GM19438 (cell line): ENCODE data around the gene SMIM38.
"Not testable (repeated sequence)": the region's sequence is repeated elsewhere in the genome, so short reads cannot be mapped to it uniquely, and the experiment has no call there.

Experiments
- ATAC-seq: cut with Tn5 transposase; IDR thresholded peaks from one replicate; pipeline ENCODE4 v1.9.1; 2021; ENCODE audit warnings: low read depth; ENCODE audit not compliant: unreplicated experiment

The SMIM38 gene

GRCh38 chr11:69137151-69137844 lies 18.4 kb upstream of the SMIM38 start:
- ATAC-seq = no peak

- ATAC-seq = no peak
These were observed 17.5 kb upstream of the SMIM38 start for GRCh38 chr11:69138265-69138664.

- not testable (repeated sequence) for ATAC-seq
These were observed 15.6 kb upstream of the SMIM38 start for GRCh38 chr11:69140161-69140560.

GRCh38 chr11:69140635-69141034 lies 15.1 kb upstream of the SMIM38 start:
- no peak for ATAC-seq

- ATAC-seq = no peak
These were observed 14.0 kb upstream of the SMIM38 start for GRCh38 chr11:69141742-69142141.

GRCh38 chr11:69142895-69143294 lies 12.8 kb upstream of the SMIM38 start:
- ATAC-seq = no peak

- no peak for ATAC-seq
These were observed 11.3 kb upstream of the SMIM38 start for GRCh38 chr11:69144316-69145049.

GRCh38 chr11:69145050-69145380 lies 10.7 kb upstream of the SMIM38 start:
- ATAC-seq = no peak

GRCh38 chr11:69148377-69148762 lies 7.4 kb upstream of the SMIM38 start:
- ATAC-seq = no peak

GRCh38 chr11:69148806-69149205 lies 6.9 kb upstream of the SMIM38 start:
- no peak for ATAC-seq

GRCh38 chr11:69149338-69150045 lies 6.2 kb upstream of the SMIM38 start:
- ATAC-seq = not testable (repeated sequence)

GRCh38 chr11:69150175-69150574 lies 5.6 kb upstream of the SMIM38 start:
- no peak for ATAC-seq

GRCh38 chr11:69151836-69152235 lies 3.9 kb upstream of the SMIM38 start:
- ATAC-seq = no peak

GRCh38 chr11:69152733-69153421 lies 2.9 kb upstream of the SMIM38 start:
- no peak for ATAC-seq

GRCh38 chr11:69153661-69154060 lies 2.1 kb upstream of the SMIM38 start:
- ATAC-seq = no peak

GRCh38 chr11:69154211-69154913 lies 1.4 kb upstream of the SMIM38 start:
- no peak for ATAC-seq

- no peak for ATAC-seq
These were observed 815 bp upstream of the SMIM38 start for GRCh38 chr11:69154938-69155301.

- no peak for ATAC-seq
These were observed 502 bp downstream of the SMIM38 start for GRCh38 chr11:69156235-69156639.

GRCh38 chr11:69156673-69157155 lies 979 bp downstream of the SMIM38 start:
- ATAC-seq = no peak

- no peak for ATAC-seq
These were observed 1.6 kb downstream of the SMIM38 start for GRCh38 chr11:69157156-69157821.
